ENCODE measurements around the gene ZNF433. TPM values are rescaled to one million over a fixed set of nuclear protein-coding genes. Genes with fewer than 3 reads are reported as not detected.
"Not testable (repeated sequence)": the region's sequence is repeated elsewhere in the genome, so short reads cannot be mapped to it uniquely, and the experiment has no call there.

Gene ZNF433
- total and polyA plus RNA-seq, 2 donors (not counting 3 experiments of a cell fraction or from before 2014, with no cell fraction given): 1.8 to 2.1 TPM

DNA sequence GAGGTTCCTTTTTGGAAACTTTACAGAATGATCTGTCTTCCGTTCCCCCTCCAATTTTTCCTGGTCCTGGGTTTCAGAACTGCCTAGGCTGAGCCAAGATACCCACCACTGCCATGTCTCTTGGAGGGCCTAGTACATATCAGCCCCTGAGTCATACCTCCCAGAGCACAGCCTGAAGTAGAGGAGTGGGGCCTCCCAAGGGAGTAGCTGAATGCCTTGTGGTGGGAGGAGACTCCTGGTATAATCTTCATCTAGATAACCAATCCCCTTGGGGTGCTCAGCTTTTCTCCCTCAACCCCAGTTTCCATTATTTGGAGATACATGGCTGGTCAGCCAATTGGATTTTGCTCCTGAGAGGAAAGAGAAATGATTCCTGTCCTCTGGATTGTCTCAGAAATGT lies 40.3 kb downstream of the ZNF433 start:
- Histone ChIP-seq H3K79me2 (ENCODE audit: control insufficient read depth, insufficient read depth, low read length) (peaks cover 1% of the 10 kb centered on the region), H3K4me1 (ENCODE audit: control insufficient read depth, extremely low read depth, insufficient read depth, low read length) (no peaks in the 10 kb centered on the region), H3K36me3 (ENCODE audit: control insufficient read depth in 2 of 2, extremely low read depth in 1 of 2, insufficient read depth in 2 of 2, low read length in 2 of 2) (no peaks in the 10 kb centered on the region), H3K27ac (ENCODE audit: insufficient read depth, low read depth, low read length) (no peak overlapping the region), H3K9ac (replicated peaks; ENCODE audit: extremely low read depth, insufficient read depth, low read length) (no peak overlapping the region), H3K9me1 (replicated peaks; ENCODE audit: control insufficient read depth, extremely low read depth, insufficient read depth, low read length) (no peaks in the 10 kb centered on the region), H3K4me3 (replicated peaks in 1 of 3; ENCODE audit: insufficient read depth in 1 of 3, low read depth in 1 of 3, low read length in 3 of 3) (no peak overlapping the region), H2AFZ (ENCODE audit: low read depth, low read length) (no peak overlapping the region), H3K9me3 (replicated peaks; ENCODE audit: control insufficient read depth, insufficient read depth, low read length) (no peaks in the 10 kb centered on the region), H3K4me2 (ENCODE audit: insufficient read depth, low read length) (no peak overlapping the region), H4K20me1 (replicated peaks; ENCODE audit: control insufficient read depth, extremely low read depth, insufficient read depth, low read length) (no peaks in the 10 kb centered on the region), H3K27me3 (ENCODE audit: control insufficient read depth in 2 of 2, insufficient read depth in 2 of 2, low read length in 2 of 2) (no peaks in the 10 kb centered on the region)
- DNase-seq (ENCODE audit: low read depth, low spot score) (no peak), FAIRE-seq (no peak)
- ChIA-PET POLR2A (no interaction called here), CTCF (interaction anchor here (0.7 kb wide), 1 partner anchor 447 kb away, joined by 3 read pairs; no protein-coding TSS in a partner anchor)
- no peak for TF ChIP-seq MYC (IDR thresholded peaks at IDR 0.05; ENCODE audit: low read depth, low read length)
- no peak for TF ChIP-seq POLR2AphosphoS5 (IDR thresholded peaks at IDR 0.05; ENCODE audit: insufficient read depth, low read depth, low read length)
- no peak for TF ChIP-seq EZH2 (IDR thresholded peaks at IDR 0.05; ENCODE audit: borderline replicate concordance, low read depth, low read length, severe bottlenecking)
- no peak for TF ChIP-seq GATA2 (IDR thresholded peaks at IDR 0.05; ENCODE audit: insufficient read depth, insufficient read length, low read depth, low read length)
- TF ChIP-seq JUN (IDR thresholded peaks at IDR 0.05; ENCODE audit: borderline replicate concordance, insufficient read depth, insufficient read length, low read depth): no peak
- TF ChIP-seq, protein P1, sequence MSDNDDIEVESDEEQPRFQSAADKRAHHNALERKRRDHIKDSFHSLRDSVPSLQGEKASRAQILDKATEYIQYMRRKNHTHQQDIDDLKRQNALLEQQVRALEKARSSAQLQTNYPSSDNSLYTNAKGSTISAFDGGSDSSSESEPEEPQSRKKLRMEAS (IDR thresholded peaks at IDR 0.05; ENCODE audit: insufficient read depth, insufficient read length): no peak
- no peak for TF ChIP-seq POLR2A (IDR thresholded peaks at IDR 0.05; ENCODE audit: low read depth, low read length)
- no peak for TF ChIP-seq FOS (IDR thresholded peaks at IDR 0.05; ENCODE audit: borderline replicate concordance, insufficient read depth, low read length)
- TF ChIP-seq, protein P2, sequence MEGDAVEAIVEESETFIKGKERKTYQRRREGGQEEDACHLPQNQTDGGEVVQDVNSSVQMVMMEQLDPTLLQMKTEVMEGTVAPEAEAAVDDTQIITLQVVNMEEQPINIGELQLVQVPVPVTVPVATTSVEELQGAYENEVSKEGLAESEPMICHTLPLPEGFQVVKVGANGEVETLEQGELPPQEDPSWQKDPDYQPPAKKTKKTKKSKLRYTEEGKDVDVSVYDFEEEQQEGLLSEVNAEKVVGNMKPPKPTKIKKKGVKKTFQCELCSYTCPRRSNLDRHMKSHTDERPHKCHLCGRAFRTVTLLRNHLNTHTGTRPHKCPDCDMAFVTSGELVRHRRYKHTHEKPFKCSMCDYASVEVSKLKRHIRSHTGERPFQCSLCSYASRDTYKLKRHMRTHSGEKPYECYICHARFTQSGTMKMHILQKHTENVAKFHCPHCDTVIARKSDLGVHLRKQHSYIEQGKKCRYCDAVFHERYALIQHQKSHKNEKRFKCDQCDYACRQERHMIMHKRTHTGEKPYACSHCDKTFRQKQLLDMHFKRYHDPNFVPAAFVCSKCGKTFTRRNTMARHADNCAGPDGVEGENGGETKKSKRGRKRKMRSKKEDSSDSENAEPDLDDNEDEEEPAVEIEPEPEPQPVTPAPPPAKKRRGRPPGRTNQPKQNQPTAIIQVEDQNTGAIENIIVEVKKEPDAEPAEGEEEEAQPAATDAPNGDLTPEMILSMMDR (IDR thresholded peaks at IDR 0.05; ENCODE audit: extremely low read depth in 1 of 2, insufficient read depth in 1 of 2, low read depth in 1 of 2, low read length in 2 of 2): no peak
- intact Hi-C loops (cut with micrococcal nuclease): no loop called here
- BruUV-seq (replicated peaks): no TSS peak
- dilution Hi-C loops (cut with MboI; ENCODE audit: extremely low pct_ligation_motif_present, low sequenced_read_pairs): no loop called here

DNA sequence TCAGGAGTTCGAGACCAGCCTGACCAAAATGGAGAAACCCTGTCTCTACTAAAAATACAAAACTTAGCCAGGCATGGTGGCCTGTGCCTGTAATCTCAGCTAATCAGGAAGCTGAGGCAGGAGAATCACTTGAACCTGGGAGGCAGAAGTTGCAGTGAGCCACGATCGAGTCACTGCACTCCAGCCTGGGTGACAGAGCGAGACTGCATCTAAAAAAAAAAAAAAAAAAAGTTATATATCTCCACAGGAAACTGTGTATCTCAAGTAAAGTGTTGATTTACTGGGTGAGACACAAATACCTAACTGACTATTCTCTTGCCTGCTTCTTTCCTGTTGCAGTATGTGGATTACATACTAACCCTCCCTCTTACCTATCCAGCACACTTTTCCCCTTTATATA lies 43.6 kb downstream of the ZNF433 start:
- BruUV-seq (replicated peaks); POLR2A ChIA-PET; intact Hi-C loops (cut with micrococcal nuclease); dilution Hi-C loops (cut with MboI; ENCODE audit: extremely low pct_ligation_motif_present, low sequenced_read_pairs); H3K27me3 ChIP-seq (ENCODE audit: control insufficient read depth in 2 of 2, insufficient read depth in 2 of 2, low read length in 2 of 2); DNase-seq (ENCODE audit: low read depth, low spot score); H3K36me3 ChIP-seq (ENCODE audit: control insufficient read depth in 2 of 2, extremely low read depth in 1 of 2, insufficient read depth in 2 of 2, low read length in 2 of 2); FAIRE-seq; H3K4me3 ChIP-seq (replicated peaks in 1 of 3; ENCODE audit: insufficient read depth in 1 of 3, low read depth in 1 of 3, low read length in 3 of 3); H3K9me1 ChIP-seq (replicated peaks; ENCODE audit: control insufficient read depth, extremely low read depth, insufficient read depth, low read length); H3K4me1 ChIP-seq (ENCODE audit: control insufficient read depth, extremely low read depth, insufficient read depth, low read length); H3K27ac ChIP-seq (ENCODE audit: insufficient read depth, low read depth, low read length); H3K9ac ChIP-seq (replicated peaks; ENCODE audit: extremely low read depth, insufficient read depth, low read length); H3K79me2 ChIP-seq (ENCODE audit: control insufficient read depth, insufficient read depth, low read length); H2AFZ ChIP-seq (ENCODE audit: low read depth, low read length); H4K20me1 ChIP-seq (replicated peaks; ENCODE audit: control insufficient read depth, extremely low read depth, insufficient read depth, low read length); H3K9me3 ChIP-seq (replicated peaks; ENCODE audit: control insufficient read depth, insufficient read depth, low read length); H3K4me2 ChIP-seq (ENCODE audit: insufficient read depth, low read length): not testable (repeated sequence)
- CTCF ChIA-PET: interaction anchor here (1.0 to 6.4 kb wide), 3 partner anchors 28 to 194 kb away, joined by 4 to 162 read pairs (median 4); partner anchors contain the start of gene ZNF700
